ENCODE results near the gene PLAAT3. TPM values are rescaled to one million over a fixed set of nuclear protein-coding genes. Genes with fewer than 3 reads are reported as not detected.
"Not testable (repeated sequence)": the region's sequence is repeated elsewhere in the genome, so short reads cannot be mapped to it uniquely, and the experiment has no call there.

PLAAT3 gene
- total RNA-seq, 1 donor from 2014 or later, result 2.1 TPM

DNA sequence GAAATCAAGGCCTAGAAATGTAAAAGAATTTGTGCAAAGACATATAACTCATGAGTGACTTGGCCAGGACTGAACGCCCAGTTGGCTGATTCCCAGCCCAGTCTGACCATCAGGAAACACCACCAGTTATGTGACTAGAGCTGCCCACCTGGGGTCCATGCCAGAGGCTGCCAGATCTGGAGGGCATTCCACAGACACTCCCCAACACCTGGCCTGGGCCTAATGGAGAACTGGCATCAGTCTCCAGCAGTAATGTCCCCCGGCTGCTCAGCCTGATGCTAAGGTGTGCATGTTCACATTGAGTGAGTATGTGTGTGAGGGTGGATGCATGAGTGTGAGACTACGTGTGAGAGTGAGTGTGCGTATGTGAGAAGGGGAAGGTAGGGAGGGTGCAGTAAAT, 15.7 kb downstream of the PLAAT3 start:
- no peak for DNase-seq
- Mint-ChIP-seq H3K9me3 (no peaks in the 10 kb centered on the region), H3K4me1 (peaks cover 3% of the 10 kb centered on the region), H3K27ac (no peak overlapping the region), H3K36me3 (ENCODE audit: low read depth) (no peaks in the 10 kb centered on the region), H3K27me3 (no peaks in the 10 kb centered on the region), H3K4me3 (no peak overlapping the region)
- intact Hi-C loops (cut with micrococcal nuclease), result no loop called here

DNA sequence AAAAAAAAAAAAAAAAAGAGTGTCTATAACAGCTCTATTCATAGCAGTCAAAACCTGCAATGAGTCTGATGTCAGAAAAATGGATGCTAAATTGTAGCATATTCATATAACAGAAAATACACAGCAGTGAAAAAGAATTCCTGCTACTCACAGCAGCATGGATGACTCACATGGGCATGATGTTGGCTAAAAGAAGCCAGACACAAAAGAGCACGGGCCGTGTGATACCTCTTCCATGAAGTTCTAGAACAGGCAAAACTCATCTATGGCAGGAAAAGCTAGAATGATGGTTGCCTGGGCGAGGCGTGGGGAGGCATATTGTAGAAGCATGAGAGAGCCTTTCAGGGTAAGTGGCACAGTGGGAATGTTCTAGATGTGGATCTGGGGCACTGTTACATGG, 18.9 kb downstream of the PLAAT3 start:
- no peak for DNase-seq
- Mint-ChIP-seq H3K9me3 (no peaks in the 10 kb centered on the region), H3K4me1 (no peaks in the 10 kb centered on the region), H3K27me3 (no peaks in the 10 kb centered on the region), H3K36me3 (ENCODE audit: low read depth) (no peaks in the 10 kb centered on the region), H3K4me3 (no peak overlapping the region), H3K27ac (no peak overlapping the region)
- intact Hi-C loops (cut with micrococcal nuclease), result no loop called here

DNA sequence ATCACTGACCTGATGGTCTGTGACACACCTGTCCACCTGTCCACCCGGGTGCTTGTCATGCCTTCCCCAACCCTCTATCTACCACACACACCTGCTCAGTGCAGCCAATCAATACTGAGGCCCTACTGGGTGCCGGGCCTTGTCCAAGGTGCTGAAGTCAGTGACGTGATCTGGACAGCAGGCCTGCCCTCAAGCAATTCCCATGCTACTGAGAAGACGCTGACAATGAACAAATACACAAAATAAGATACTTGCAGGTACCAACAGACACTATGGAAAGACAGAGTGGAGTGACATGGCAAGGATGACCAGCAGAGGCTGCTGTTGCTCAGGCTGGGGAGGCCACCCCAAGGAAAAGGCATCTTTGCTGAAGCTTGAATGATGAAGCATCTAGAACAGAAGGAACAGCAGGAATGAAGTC, 21.2 kb downstream of the PLAAT3 start:
- no peak overlapping the region for H3K4me3 Mint-ChIP-seq
- DNase-seq, result peak; percentile 64
- no peak overlapping the region for H3K27ac Mint-ChIP-seq
- intact Hi-C loops (cut with micrococcal nuclease), result loop anchor here (5.0 kb wide), 1 partner anchor 44 kb away; no protein-coding TSS in a partner anchor
- no peaks in the 10 kb centered on the region for H3K9me3 Mint-ChIP-seq
- no peaks in the 10 kb centered on the region for H3K4me1 Mint-ChIP-seq
- H3K36me3 Mint-ChIP-seq (ENCODE audit: low read depth), result no peaks in the 10 kb centered on the region
- no peaks in the 10 kb centered on the region for H3K27me3 Mint-ChIP-seq

GRCh38 chr11:63590024-63590788, 24.0 kb downstream of the PLAAT3 start:
- H3K27ac Mint-ChIP-seq, result no peak overlapping the region
- intact Hi-C loops (cut with micrococcal nuclease), result loop anchor here (5.0 kb wide), 1 partner anchor 47 kb away; no protein-coding TSS in a partner anchor
- H3K4me1 Mint-ChIP-seq, result no peaks in the 10 kb centered on the region
- no peaks in the 10 kb centered on the region for H3K9me3 Mint-ChIP-seq
- no peak overlapping the region for H3K4me3 Mint-ChIP-seq
- DNase-seq, result no peak
- peaks cover 2% of the 10 kb centered on the region for H3K27me3 Mint-ChIP-seq
- no peaks in the 10 kb centered on the region for H3K36me3 Mint-ChIP-seq (ENCODE audit: low read depth)

GRCh38 chr11:63589000-63589399, 25.2 kb downstream of the PLAAT3 start:
- intact Hi-C loops (cut with micrococcal nuclease), result no loop called here
- H3K27me3 Mint-ChIP-seq, result peaks cover 2% of the 10 kb centered on the region
- no peak overlapping the region for H3K27ac Mint-ChIP-seq
- H3K36me3 Mint-ChIP-seq (ENCODE audit: low read depth), result no peaks in the 10 kb centered on the region
- no peak overlapping the region for H3K4me3 Mint-ChIP-seq
- no peaks in the 10 kb centered on the region for H3K9me3 Mint-ChIP-seq
- no peaks in the 10 kb centered on the region for H3K4me1 Mint-ChIP-seq
- DNase-seq, result no peak

- intact Hi-C loops (cut with micrococcal nuclease), result no loop called here
- Mint-ChIP-seq H3K4me3 (no peak overlapping the region), H3K27me3 (peaks cover 2% of the 10 kb centered on the region), H3K4me1 (peaks cover 14% of the 10 kb centered on the region), H3K36me3 (ENCODE audit: low read depth) (peaks cover 6% of the 10 kb centered on the region), H3K27ac (no peak overlapping the region), H3K9me3 (peaks cover 7% of the 10 kb centered on the region)
- DNase-seq, result no peak
Measured at GRCh38 chr11:63586451-63587166, 27.6 kb downstream of the PLAAT3 start.

DNA sequence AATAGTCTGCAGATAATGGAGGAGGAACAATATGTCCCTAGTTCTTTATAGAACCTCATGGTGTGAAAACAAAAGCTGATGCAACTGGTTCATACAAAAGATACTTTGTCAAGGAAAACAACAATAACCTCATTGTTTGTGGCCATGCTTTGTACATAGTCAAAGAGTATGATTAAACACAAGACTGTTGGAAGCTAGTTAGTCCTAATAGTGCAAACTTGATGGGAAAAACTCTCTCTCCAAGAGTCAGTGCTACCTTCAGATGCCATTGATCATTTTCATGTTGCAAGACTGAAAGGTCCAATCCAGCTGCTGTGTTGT, 30.9 kb downstream of the PLAAT3 start:
- peaks cover 18% of the 10 kb centered on the region for H3K9me3 Mint-ChIP-seq

GRCh38 chr11:63581224-63581623, 33.0 kb downstream of the PLAAT3 start:
- H3K27ac Mint-ChIP-seq; H3K27me3 Mint-ChIP-seq; intact Hi-C loops (cut with micrococcal nuclease); H3K4me3 Mint-ChIP-seq; DNase-seq: not testable (repeated sequence)
- peaks cover 20% of the 10 kb centered on the region for H3K9me3 Mint-ChIP-seq
- peaks cover 15% of the 10 kb centered on the region for H3K4me1 Mint-ChIP-seq
- H3K36me3 Mint-ChIP-seq (ENCODE audit: low read depth), result peaks cover 15% of the 10 kb centered on the region

More for the DNA sequence above, 30.9 kb downstream of the PLAAT3 start:
- DNase-seq, result no peak
- intact Hi-C loops (cut with micrococcal nuclease), result no loop called here
- Mint-ChIP-seq H3K27me3 (peaks cover 2% of the 10 kb centered on the region), H3K36me3 (ENCODE audit: low read depth) (peaks cover 15% of the 10 kb centered on the region), H3K4me3 (no peak overlapping the region), H3K27ac (no peak overlapping the region), H3K4me1 (peaks cover 15% of the 10 kb centered on the region)

DNA sequence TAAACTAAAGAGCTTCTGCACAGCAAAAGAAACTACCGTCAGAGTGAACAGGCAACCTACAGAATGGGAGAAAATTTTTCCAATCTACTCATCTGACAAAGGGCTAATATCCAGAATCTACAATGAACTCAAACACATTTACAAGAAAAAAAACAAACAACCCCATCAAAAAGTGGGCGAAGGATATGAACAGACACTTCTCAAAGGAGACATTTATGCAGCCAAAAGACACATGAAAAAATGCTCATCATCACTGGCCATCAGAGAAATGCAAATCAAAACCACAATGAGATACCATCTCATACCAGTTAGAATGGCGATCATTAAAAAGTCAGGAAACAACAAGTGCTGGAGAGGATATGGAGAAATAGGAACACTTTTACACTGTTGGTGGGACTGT, 35.4 kb downstream of the PLAAT3 start:
- not testable (repeated sequence) for H3K4me3 Mint-ChIP-seq
- Mint-ChIP-seq H3K36me3 (ENCODE audit: low read depth) (peaks cover 15% of the 10 kb centered on the region), H3K4me1 (peaks cover 28% of the 10 kb centered on the region)

GRCh38 chr11:63574856-63575602, 39.2 kb downstream of the PLAAT3 start:
- no peak for DNase-seq
- intact Hi-C loops (cut with micrococcal nuclease), result no loop called here
- Mint-ChIP-seq H3K9me3 (peaks cover 10% of the 10 kb centered on the region), H3K36me3 (ENCODE audit: low read depth) (peaks cover 8% of the 10 kb centered on the region), H3K4me3 (peak overlapping the region; percentile 73), H3K4me1 (peaks cover 23% of the 10 kb centered on the region), H3K27ac (peak overlapping the region; percentile 71), H3K27me3 (peaks cover 13% of the 10 kb centered on the region)

More for the DNA sequence above, 35.4 kb downstream of the PLAAT3 start:
- peaks cover 23% of the 10 kb centered on the region for H3K9me3 Mint-ChIP-seq
- H3K27ac Mint-ChIP-seq; intact Hi-C loops (cut with micrococcal nuclease); H3K27me3 Mint-ChIP-seq; DNase-seq: not testable (repeated sequence)

- Mint-ChIP-seq H3K36me3 (ENCODE audit: low read depth) (peaks cover 6% of the 10 kb centered on the region), H3K4me3 (peak overlapping the region; percentile 73), H3K9me3 (peaks cover 10% of the 10 kb centered on the region), H3K4me1 (peaks cover 23% of the 10 kb centered on the region), H3K27ac (peak overlapping the region; percentile 71), H3K27me3 (peaks cover 13% of the 10 kb centered on the region)
- intact Hi-C loops (cut with micrococcal nuclease), result no loop called here
- DNase-seq, result peak; percentile 85
Measured at GRCh38 chr11:63573881-63574855, 40.1 kb downstream of the PLAAT3 start.

DNA sequence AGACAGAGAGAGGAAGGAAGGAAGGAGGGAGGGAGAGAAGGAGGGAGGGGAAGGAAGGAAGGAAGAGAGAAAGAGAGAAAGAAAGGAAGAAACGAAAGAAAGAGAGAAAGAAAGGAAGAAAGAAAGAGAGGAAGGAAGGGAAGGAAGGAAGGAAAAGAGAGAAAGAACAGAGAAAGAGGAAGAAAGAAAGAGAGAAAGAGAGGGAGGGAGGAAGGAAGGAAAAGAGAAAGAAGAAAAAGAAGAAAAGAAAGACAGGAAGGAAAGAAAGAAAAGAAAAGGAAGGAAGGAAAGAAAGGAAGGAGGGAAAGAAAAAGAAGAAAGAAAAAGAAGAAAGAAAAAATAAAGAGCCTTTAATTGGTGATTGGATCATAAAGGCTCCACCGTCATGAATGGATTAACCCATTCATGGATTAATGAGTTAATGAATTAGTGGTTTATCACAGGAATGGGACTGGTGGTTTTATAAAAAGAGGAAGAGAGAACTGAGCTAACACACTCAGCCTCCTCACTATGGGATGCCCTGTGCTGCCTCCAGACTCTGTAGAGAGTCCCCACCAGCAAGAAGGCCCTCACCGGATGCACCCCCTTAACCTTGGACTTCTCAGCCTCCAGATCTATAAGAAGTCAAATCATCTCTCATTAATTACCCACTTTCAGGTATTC, 42.1 kb downstream of the PLAAT3 start:
- intact Hi-C loops (cut with micrococcal nuclease), result no loop called here

More for the DNA sequence above, 42.1 kb downstream of the PLAAT3 start:
- Mint-ChIP-seq H3K4me1 (peaks cover 30% of the 10 kb centered on the region), H3K9me3 (peaks cover 3% of the 10 kb centered on the region), H3K4me3 (no peak overlapping the region), H3K36me3 (ENCODE audit: low read depth) (peaks cover 3% of the 10 kb centered on the region), H3K27ac (no peak overlapping the region), H3K27me3 (peaks cover 13% of the 10 kb centered on the region)
- no peak for DNase-seq
